B cell (primary cell): ENCODE data around the gene CDKAL1. TPM values are rescaled to one million over a fixed set of nuclear protein-coding genes. Genes with fewer than 3 reads are reported as not detected.

Experiments used
- ATAC-seq: fragments of 200-7000 bp; cut with Tn5 transposase; one replicate; pipeline ENCODE4 v1.10.0; 2021; ENCODE audit warnings: low read depth, mild to moderate bottlenecking, moderate number of reproducible peaks, moderate library complexity
- CTCF ChIA-PET: fragments of 350-600 bp; sonication (Branson Sonifier 250); formaldehyde crosslinking; loops from one replicate; lab custom pipeline; 2021; ENCODE audit warnings: antibody characterized with exemption, inconsistent platforms; lab: Charles Lee
- POLR2A ChIA-PET: fragments of 350-600 bp; sonication (Branson Sonifier 250); formaldehyde crosslinking; loops from one replicate; lab custom pipeline; 2021; ENCODE audit warnings: antibody characterized with exemption; lab: Charles Lee
- DNase-seq: peaks from one replicate; pipeline ENCODE4 v3.0.0; 2013
- H2AFZ ChIP-seq: 2 replicates; pipeline ENCODE4 v1.6.1; 2012; ENCODE audit warnings: mild to moderate bottlenecking, low read depth, low read length; ENCODE audit not compliant: insufficient read depth, poor library complexity, severe bottlenecking
- H3K27ac ChIP-seq, 2 donors: 1 replicate in 1 of 2; 2 replicates in 1 of 2; pipeline ENCODE4 v1.5.1; 2012 to 2013; ENCODE audit warnings: low read length in 2 of 2, mild to moderate bottlenecking in 2 of 2, moderate library complexity in 1 of 2
- H3K27me3 ChIP-seq, 4 experiments: fragments of 200-600 bp in 1 of 4; sonication (generic) in 1 of 4; replicated peaks in 1 of 4; 1 replicate in 2 of 4; 2 replicates in 2 of 4; pipeline versions ENCODE4 v1.6.1 to v1.7.0; 2013 to 2016; ENCODE audit warnings: low read length in 3 of 4, mild to moderate bottlenecking in 2 of 4, mixed read lengths in 1 of 4, moderate library complexity in 1 of 4; ENCODE audit not compliant: insufficient read depth in 4 of 4, control insufficient read depth in 3 of 4; ENCODE audit errors: control extremely low read depth in 1 of 4
- H3K36me3 ChIP-seq, 2 experiments: replicated peaks in 1 of 2; 1 replicate in 1 of 2; 2 replicates in 1 of 2; pipeline versions ENCODE4 v1.6.1 to v1.7.1; 2013; ENCODE audit warnings: low read length in 1 of 2; ENCODE audit not compliant: insufficient read depth in 2 of 2, control insufficient read depth in 1 of 2; ENCODE audit errors: control extremely low read depth in 1 of 2, extremely low read depth in 1 of 2
- H3K4me1 ChIP-seq, 2 donors: fragments of 200-600 bp in 1 of 2; sonication (generic) in 1 of 2; 1 replicate in 1 of 2; 2 replicates in 1 of 2; pipeline versions ENCODE4 v1.5.1 to v1.6.1; 2013 to 2017; ENCODE audit warnings: low read length in 2 of 2; ENCODE audit not compliant: control insufficient read depth in 2 of 2, insufficient read depth in 2 of 2
- H3K4me2 ChIP-seq: replicated peaks from 2 replicates; pipeline ENCODE3; 2012; ENCODE audit warnings: mild to moderate bottlenecking, low read depth, low read length; ENCODE audit not compliant: poor library complexity, severe bottlenecking
- H3K4me3 ChIP-seq, 5 experiments: fragments of 200-600 bp in 1 of 5; sonication (generic) in 1 of 5; 1 replicate in 3 of 5; 2 replicates in 2 of 5; pipeline versions ENCODE4 v1.5.1 to v1.7.0; 2011 to 2016; ENCODE audit warnings: low read length in 4 of 5, mild to moderate bottlenecking in 4 of 5, low read depth in 2 of 5, control low read depth in 1 of 5, moderate library complexity in 1 of 5; ENCODE audit not compliant: insufficient read depth in 1 of 5; ENCODE audit errors: control extremely low read depth in 1 of 5, extremely low read depth in 1 of 5
- H3K79me2 ChIP-seq: fragments of 200-600 bp; sonication (generic); one replicate; pipeline ENCODE4 v1.6.0; 2016; ENCODE audit warnings: low read length; ENCODE audit not compliant: control insufficient read depth, insufficient read depth
- H3K9ac ChIP-seq: fragments of 200-600 bp; sonication (generic); 2 replicates; pipeline ENCODE4 v1.6.1; 2017; ENCODE audit warnings: mild to moderate bottlenecking, low read length, moderate library complexity
- H3K9me3 ChIP-seq, 3 donors: one replicate each; pipeline versions ENCODE4 v1.6.1 to v1.7.1; 2013; ENCODE audit warnings: low read length in 2 of 3; ENCODE audit not compliant: control insufficient read depth in 2 of 3, insufficient read depth in 1 of 3; ENCODE audit errors: control extremely low read depth in 1 of 3
- H4K20me1 ChIP-seq: 2 replicates; pipeline ENCODE4 v1.6.0; 2012; ENCODE audit warnings: mild to moderate bottlenecking, low read length; ENCODE audit not compliant: insufficient read depth, control insufficient read depth, poor library complexity, severe bottlenecking
- H3K27ac Mint-ChIP-seq: one replicate; pipeline ENCODE4 v1.8.0; 2021; ENCODE audit warnings: mixed read lengths
- H3K27me3 Mint-ChIP-seq: one replicate; pipeline ENCODE4 v1.8.0; 2021; ENCODE audit warnings: mixed read lengths
- H3K4me1 Mint-ChIP-seq: one replicate; pipeline ENCODE4 v1.8.0; 2021; ENCODE audit warnings: mixed read lengths
- H3K4me3 Mint-ChIP-seq: one replicate; pipeline ENCODE4 v1.8.0; 2021; ENCODE audit warnings: mixed read lengths
- H3K9me3 Mint-ChIP-seq: one replicate; pipeline ENCODE4 v1.8.0; 2022; ENCODE audit warnings: mixed read lengths; ENCODE audit not compliant: insufficient read depth
- EZH2 ChIP-seq: IDR thresholded peaks from 2 replicates; pipeline ENCODE4 v1.6.1; 2012; ENCODE audit warnings: borderline replicate concordance, low read depth, mild to moderate bottlenecking, moderate library complexity, low read length; ENCODE audit not compliant: insufficient read depth, poor library complexity, severe bottlenecking
- WGBS: methylation state at CpG from one replicate; pipeline ENCODE4 v1.1.5; 2013; ENCODE audit warnings: missing lambda C conversion rate; ENCODE audit not compliant: insufficient coverage; 5-methylcytosine and 5-hydroxymethylcytosine counted together
- intact Hi-C: fragments of 100-400 bp; cut with micrococcal nuclease; formaldehyde crosslinking; loops from one replicate; pipeline ENCODE4 v1.10.0; 2022
- polyA plus RNA-seq: library from polyadenylated mRNA; depleted of rRNA; stranded (reverse); fragments of >200 nt; gene quantifications from 2 replicates; pipeline ENCODE4 v1.2.3, GENCODE V29; 2012
- total RNA-seq, 2 donors: library from RNA; stranded (reverse); fragments of 120-200 nt in 1 of 2; gene quantifications; 1 replicate in 1 of 2; 2 replicates in 1 of 2; pipeline versions ENCODE4 v1.2.3 to v1.2.4, GENCODE V29; 2013 to 2022
- TF ChIP-seq, protein P1 (sequence below): fragments of 200-600 bp; IDR thresholded peaks from one replicate; pipeline ENCODE4 v1.8.0; 2022; ENCODE audit warnings: antibody characterized with exemption, mild to moderate bottlenecking

The CDKAL1 gene
- total and polyA plus RNA-seq, 2 donors (not counting 1 experiment from before 2014, with no cell fraction given): 6.1 to 33.3 TPM

DNA sequence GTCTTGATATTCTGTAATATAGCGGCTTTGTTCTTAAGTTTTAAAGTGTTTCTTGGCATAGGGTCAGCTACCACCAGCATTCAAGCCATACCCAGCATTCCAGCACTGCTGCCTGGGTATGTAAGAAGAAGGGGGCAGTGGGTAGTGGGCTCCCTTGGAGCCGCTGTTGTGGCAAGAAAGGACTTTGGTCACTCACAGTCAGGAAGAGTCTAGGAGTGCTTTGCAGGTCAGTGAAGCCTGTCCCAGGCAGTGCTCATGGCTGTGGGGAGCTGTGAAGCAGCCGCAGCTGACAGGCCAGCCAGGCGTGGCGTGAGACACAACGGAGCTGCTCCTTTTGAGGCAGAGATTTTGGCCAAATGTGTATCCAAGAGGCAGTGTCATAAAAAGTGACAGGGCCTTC is 512.0 kb downstream of the CDKAL1 start:
- H3K4me1 ChIP-seq: no peaks in the 10 kb centered on the region
- POLR2A ChIA-PET: no interaction called here
- DNase-seq (no peak), ATAC-seq (no peak)
- Mint-ChIP-seq H3K4me1 (peaks cover 6% of the 10 kb centered on the region), H3K4me3 (no peak overlapping the region), H3K9me3 (no peaks in the 10 kb centered on the region), H3K27me3 (no peaks in the 10 kb centered on the region), H3K27ac (no peak overlapping the region)
- no peak overlapping the region for H2AFZ ChIP-seq
- H3K9ac ChIP-seq: no peak overlapping the region
- H3K9me3 ChIP-seq: no peaks in the 10 kb centered on the region
- H3K4me3 ChIP-seq: no peak overlapping the region
- intact Hi-C loops: no loop called here
- CTCF ChIA-PET: no interaction called here
- no peak overlapping the region for H3K27ac ChIP-seq
- TF ChIP-seq, protein P1, sequence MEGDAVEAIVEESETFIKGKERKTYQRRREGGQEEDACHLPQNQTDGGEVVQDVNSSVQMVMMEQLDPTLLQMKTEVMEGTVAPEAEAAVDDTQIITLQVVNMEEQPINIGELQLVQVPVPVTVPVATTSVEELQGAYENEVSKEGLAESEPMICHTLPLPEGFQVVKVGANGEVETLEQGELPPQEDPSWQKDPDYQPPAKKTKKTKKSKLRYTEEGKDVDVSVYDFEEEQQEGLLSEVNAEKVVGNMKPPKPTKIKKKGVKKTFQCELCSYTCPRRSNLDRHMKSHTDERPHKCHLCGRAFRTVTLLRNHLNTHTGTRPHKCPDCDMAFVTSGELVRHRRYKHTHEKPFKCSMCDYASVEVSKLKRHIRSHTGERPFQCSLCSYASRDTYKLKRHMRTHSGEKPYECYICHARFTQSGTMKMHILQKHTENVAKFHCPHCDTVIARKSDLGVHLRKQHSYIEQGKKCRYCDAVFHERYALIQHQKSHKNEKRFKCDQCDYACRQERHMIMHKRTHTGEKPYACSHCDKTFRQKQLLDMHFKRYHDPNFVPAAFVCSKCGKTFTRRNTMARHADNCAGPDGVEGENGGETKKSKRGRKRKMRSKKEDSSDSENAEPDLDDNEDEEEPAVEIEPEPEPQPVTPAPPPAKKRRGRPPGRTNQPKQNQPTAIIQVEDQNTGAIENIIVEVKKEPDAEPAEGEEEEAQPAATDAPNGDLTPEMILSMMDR: no peak
- TF ChIP-seq EZH2: no peak
- H3K4me2 ChIP-seq: no peak overlapping the region
- H4K20me1 ChIP-seq: no peaks in the 10 kb centered on the region
- no peaks in the 10 kb centered on the region for H3K36me3 ChIP-seq
- no peaks in the 10 kb centered on the region for H3K79me2 ChIP-seq
- 78% methylated on average over 5 of the region's 6 CpGs for WGBS
- H3K27me3 ChIP-seq: no peaks in the 10 kb centered on the region

DNA sequence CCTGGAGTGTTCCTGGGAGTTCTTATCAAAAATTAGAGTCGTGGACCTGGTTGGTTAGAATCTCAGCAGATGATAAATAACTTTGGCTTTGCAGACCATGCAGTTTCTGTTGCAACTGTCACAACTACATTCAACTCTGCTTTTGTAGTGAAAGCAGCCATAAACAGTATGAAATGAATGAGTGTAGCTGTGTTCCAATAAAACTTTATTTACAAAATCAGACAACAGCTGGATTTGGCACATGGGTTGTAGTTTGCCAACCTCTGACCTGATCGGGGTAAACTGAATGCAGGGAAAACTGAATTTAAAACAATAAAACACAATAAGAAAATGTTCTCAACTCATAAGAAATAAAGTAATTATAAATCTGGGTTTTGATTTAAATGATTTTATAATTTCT is 513.8 kb downstream of the CDKAL1 start:
- Mint-ChIP-seq H3K27ac (no peak overlapping the region), H3K27me3 (no peaks in the 10 kb centered on the region), H3K9me3 (no peaks in the 10 kb centered on the region), H3K4me3 (no peak overlapping the region), H3K4me1 (peaks cover 6% of the 10 kb centered on the region)
- no peaks in the 10 kb centered on the region for H4K20me1 ChIP-seq
- no peaks in the 10 kb centered on the region for H3K27me3 ChIP-seq
- H3K36me3 ChIP-seq: no peaks in the 10 kb centered on the region
- ATAC-seq: no peak
- ChIA-PET POLR2A (no interaction called here), CTCF (no interaction called here)
- intact Hi-C loops: no loop called here
- no peak overlapping the region for H2AFZ ChIP-seq
- no peak overlapping the region for H3K4me2 ChIP-seq
- no peak overlapping the region for H3K9ac ChIP-seq
- H3K9me3 ChIP-seq: no peaks in the 10 kb centered on the region
- H3K79me2 ChIP-seq: no peaks in the 10 kb centered on the region
- no peak overlapping the region for H3K27ac ChIP-seq
- H3K4me1 ChIP-seq: no peaks in the 10 kb centered on the region
- DNase-seq: no peak
- H3K4me3 ChIP-seq: no peak overlapping the region
- no peak for TF ChIP-seq EZH2
- TF ChIP-seq, protein P1: no peak
- no CpG with 5 or more reads among the region's 2 CpGs for WGBS
